ENCODE results near the gene ARHGAP35.

DNA sequence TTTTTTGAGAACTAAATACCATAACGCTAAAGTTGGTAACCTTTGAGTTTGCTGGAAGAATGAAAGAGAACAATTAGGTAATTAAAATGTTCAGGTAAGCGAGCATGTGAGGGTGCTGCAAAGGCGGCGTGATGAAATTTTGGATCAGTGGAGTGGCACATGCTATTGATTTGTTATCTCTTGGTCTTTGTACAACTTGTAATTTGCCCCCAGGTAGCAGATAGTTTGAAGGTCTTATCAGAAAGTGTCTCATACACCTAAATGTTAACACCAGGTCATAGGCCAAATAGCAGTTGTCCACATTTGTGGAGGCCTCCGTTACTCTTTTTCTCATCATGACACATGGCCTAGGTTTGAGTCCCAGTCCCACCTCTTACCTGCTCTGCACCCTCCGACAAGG, 14.9 kb downstream of the ARHGAP35 start:
- TF ChIP-seq, protein P1, sequence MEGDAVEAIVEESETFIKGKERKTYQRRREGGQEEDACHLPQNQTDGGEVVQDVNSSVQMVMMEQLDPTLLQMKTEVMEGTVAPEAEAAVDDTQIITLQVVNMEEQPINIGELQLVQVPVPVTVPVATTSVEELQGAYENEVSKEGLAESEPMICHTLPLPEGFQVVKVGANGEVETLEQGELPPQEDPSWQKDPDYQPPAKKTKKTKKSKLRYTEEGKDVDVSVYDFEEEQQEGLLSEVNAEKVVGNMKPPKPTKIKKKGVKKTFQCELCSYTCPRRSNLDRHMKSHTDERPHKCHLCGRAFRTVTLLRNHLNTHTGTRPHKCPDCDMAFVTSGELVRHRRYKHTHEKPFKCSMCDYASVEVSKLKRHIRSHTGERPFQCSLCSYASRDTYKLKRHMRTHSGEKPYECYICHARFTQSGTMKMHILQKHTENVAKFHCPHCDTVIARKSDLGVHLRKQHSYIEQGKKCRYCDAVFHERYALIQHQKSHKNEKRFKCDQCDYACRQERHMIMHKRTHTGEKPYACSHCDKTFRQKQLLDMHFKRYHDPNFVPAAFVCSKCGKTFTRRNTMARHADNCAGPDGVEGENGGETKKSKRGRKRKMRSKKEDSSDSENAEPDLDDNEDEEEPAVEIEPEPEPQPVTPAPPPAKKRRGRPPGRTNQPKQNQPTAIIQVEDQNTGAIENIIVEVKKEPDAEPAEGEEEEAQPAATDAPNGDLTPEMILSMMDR (IDR thresholded peaks at IDR 0.05): no peak
- no peak for TF ChIP-seq POLR2A (IDR thresholded peaks at IDR 0.05)

All from right lobe of liver (tissue), 4 donors.